DOHH2 (cell line): ENCODE measurements around the gene USP40.

ENCODE experiments used
- H3F3A ChIP-seq: fragments of 200-600 bp; sonication (generic), shearing (Covaris generic); 2 replicates; pipeline ENCODE4 v1.6.0; 2016; ENCODE audit warnings: antibody characterized with exemption, mild to moderate bottlenecking; ENCODE audit not compliant: control insufficient read depth, insufficient read depth
- H3K27ac ChIP-seq: fragments of 200-600 bp; sonication (generic); 2 replicates; pipeline ENCODE4 v1.5.1; 2014; ENCODE audit warnings: low read depth, mild to moderate bottlenecking, low read length, moderate library complexity
- H3K27me3 ChIP-seq: fragments of 200-600 bp; sonication (generic); 2 replicates; pipeline ENCODE4 v1.6.1; 2014; ENCODE audit warnings: mild to moderate bottlenecking, low read length, mixed read lengths; ENCODE audit not compliant: control insufficient read depth
- H3K36me3 ChIP-seq: fragments of 200-600 bp; sonication (generic); 2 replicates; pipeline ENCODE4 v1.6.1; 2014; ENCODE audit warnings: mild to moderate bottlenecking, low read length, moderate library complexity, mixed read lengths; ENCODE audit not compliant: control insufficient read depth
- H3K4me1 ChIP-seq: fragments of 200-600 bp; sonication (generic); 2 replicates; pipeline ENCODE4 v1.6.1; 2014; ENCODE audit warnings: mild to moderate bottlenecking, low read length, mixed read lengths; ENCODE audit not compliant: control insufficient read depth
- H3K4me2 ChIP-seq: fragments of 200-600 bp; sonication (generic); 2 replicates; pipeline ENCODE4 v1.6.0; 2014; ENCODE audit warnings: mild to moderate bottlenecking, low read length, moderate library complexity
- H3K4me3 ChIP-seq: fragments of 200-600 bp; sonication (generic); 2 replicates; pipeline ENCODE4 v1.5.1; 2014; ENCODE audit warnings: mild to moderate bottlenecking, low read length, mixed read lengths
- H3K79me2 ChIP-seq: fragments of 200-600 bp; sonication (generic); 2 replicates; pipeline ENCODE4 v1.6.1; 2014; ENCODE audit warnings: mild to moderate bottlenecking, low read length, mixed read lengths; ENCODE audit not compliant: control insufficient read depth
- H3K9me2 ChIP-seq: fragments of 200-600 bp; sonication (generic); replicated peaks from 2 replicates; pipeline ENCODE4 v1.6.1; 2014; ENCODE audit warnings: mild to moderate bottlenecking, low read length, mixed read lengths; ENCODE audit not compliant: control insufficient read depth
- H3K9me3 ChIP-seq: fragments of 200-600 bp; sonication (generic); 2 replicates; pipeline ENCODE4 v1.6.1; 2014; ENCODE audit warnings: antibody characterized with exemption, low read length, mixed read lengths; ENCODE audit not compliant: control insufficient read depth, insufficient read depth
- H4K20me1 ChIP-seq: fragments of 200-600 bp; sonication (generic); 2 replicates; pipeline ENCODE4 v1.6.0; 2014; ENCODE audit warnings: low read depth, mild to moderate bottlenecking, antibody characterized with exemption, low read length, moderate library complexity; ENCODE audit not compliant: control insufficient read depth, insufficient read depth
- EZH2phosphoT487 ChIP-seq: fragments of 200-600 bp; sonication (generic); IDR thresholded peaks from 2 replicates; pipeline ENCODE4 v1.6.1; 2017; ENCODE audit warnings: borderline replicate concordance, mild to moderate bottlenecking, antibody characterized with exemption, low read length, moderate library complexity, mixed read lengths
- TF ChIP-seq, protein P1 (sequence below): fragments of 200-600 bp; sonication (generic); IDR thresholded peaks from one replicate; pipeline ENCODE4 v1.5.1; 2014; ENCODE audit warnings: antibody characterized with exemption, mild to moderate bottlenecking, low read depth, low read length; ENCODE audit not compliant: poor library complexity, severe bottlenecking

The USP40 gene

GRCh38 chr2:233485726-233486125 lies 80.9 kb downstream of the USP40 start:
- Histone ChIP-seq H3K27me3 (no peaks in the 10 kb centered on the region), H3K4me2 (no peak overlapping the region), H3K9me3 (no peaks in the 10 kb centered on the region), H3K79me2 (no peaks in the 10 kb centered on the region), H4K20me1 (no peaks in the 10 kb centered on the region), H3K9me2 (no peaks in the 10 kb centered on the region), H3F3A (no peaks in the 10 kb centered on the region), H3K36me3 (no peaks in the 10 kb centered on the region), H3K27ac (no peak overlapping the region), H3K4me3 (no peak overlapping the region), H3K4me1 (no peaks in the 10 kb centered on the region)
- TF ChIP-seq EZH2phosphoT487 = no peak
- TF ChIP-seq, protein P1, sequence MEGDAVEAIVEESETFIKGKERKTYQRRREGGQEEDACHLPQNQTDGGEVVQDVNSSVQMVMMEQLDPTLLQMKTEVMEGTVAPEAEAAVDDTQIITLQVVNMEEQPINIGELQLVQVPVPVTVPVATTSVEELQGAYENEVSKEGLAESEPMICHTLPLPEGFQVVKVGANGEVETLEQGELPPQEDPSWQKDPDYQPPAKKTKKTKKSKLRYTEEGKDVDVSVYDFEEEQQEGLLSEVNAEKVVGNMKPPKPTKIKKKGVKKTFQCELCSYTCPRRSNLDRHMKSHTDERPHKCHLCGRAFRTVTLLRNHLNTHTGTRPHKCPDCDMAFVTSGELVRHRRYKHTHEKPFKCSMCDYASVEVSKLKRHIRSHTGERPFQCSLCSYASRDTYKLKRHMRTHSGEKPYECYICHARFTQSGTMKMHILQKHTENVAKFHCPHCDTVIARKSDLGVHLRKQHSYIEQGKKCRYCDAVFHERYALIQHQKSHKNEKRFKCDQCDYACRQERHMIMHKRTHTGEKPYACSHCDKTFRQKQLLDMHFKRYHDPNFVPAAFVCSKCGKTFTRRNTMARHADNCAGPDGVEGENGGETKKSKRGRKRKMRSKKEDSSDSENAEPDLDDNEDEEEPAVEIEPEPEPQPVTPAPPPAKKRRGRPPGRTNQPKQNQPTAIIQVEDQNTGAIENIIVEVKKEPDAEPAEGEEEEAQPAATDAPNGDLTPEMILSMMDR = no peak

DNA sequence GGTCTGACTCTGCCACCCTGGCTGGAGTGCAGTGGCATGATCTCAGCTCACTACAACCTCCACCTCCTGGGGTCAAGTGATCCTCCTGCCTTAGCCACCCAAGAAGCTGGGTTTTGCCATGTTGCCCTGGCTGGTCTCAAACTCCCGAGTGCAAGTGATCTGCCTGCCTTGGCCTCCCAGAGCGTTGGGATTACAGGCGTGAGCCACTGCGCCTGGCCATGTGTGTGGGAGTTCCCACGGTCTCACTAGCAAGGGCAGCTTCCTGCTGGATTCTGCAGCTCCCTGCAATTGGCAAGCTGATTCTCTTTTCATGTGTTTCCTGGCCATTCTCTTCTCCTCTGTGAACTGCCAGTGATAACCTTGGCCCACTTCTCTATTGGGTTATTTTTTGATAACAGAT lies 84.0 kb downstream of the USP40 start:
- no peaks in the 10 kb centered on the region for H3K36me3 ChIP-seq
- no peaks in the 10 kb centered on the region for H3K4me1 ChIP-seq
- no peak overlapping the region for H3K4me3 ChIP-seq
- H3K27me3 ChIP-seq = no peaks in the 10 kb centered on the region
- H3K79me2 ChIP-seq = no peaks in the 10 kb centered on the region
- H3F3A ChIP-seq = no peaks in the 10 kb centered on the region
- no peak for TF ChIP-seq EZH2phosphoT487
- TF ChIP-seq, protein P1 = no peak
- H3K9me2 ChIP-seq = no peaks in the 10 kb centered on the region
- H4K20me1 ChIP-seq = no peaks in the 10 kb centered on the region
- H3K27ac ChIP-seq = no peak overlapping the region
- no peak overlapping the region for H3K4me2 ChIP-seq
- H3K9me3 ChIP-seq = no peaks in the 10 kb centered on the region

DNA sequence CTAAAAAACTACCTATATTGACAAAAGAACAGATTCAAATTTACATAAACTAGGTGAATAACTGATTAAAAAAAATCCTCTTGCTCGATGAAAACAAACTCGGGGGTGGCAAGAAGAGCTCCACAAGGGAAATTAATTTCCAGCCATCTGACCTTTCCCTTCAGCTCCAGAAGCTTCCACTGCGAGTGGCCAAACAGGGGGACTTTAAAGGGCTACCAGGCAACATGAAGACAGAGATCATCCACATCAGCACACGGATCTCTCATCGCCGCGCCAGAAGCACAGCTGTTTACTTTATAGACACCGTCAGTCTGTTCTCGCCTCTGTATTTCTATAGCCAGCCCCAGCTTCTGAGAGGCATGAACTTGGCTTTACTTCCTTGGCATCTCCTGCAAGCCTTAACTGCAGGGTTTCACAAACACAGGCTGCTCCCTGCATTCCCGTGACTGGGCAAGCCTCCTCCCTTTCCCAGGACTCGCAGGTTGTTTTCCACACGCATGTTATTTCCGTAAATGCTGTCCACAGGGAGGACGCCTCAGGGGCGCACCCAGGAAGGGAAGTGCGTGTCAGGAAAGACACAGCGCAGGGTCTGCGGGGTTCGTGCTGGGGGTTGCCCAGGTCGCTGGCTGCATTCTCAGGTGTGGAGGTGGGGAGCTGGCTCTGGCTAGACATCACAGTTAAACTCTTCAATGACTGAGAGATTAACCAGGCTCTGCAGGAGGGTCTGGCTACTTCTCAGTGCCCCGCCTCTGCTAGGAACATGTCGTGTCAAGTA lies 85.0 kb downstream of the USP40 start:
- TF ChIP-seq, protein P1 = no peak
- TF ChIP-seq EZH2phosphoT487 = no peak
- no peaks in the 10 kb centered on the region for H3K79me2 ChIP-seq
- no peak overlapping the region for H3K27ac ChIP-seq
- H3K4me3 ChIP-seq = no peak overlapping the region
- no peaks in the 10 kb centered on the region for H3K9me2 ChIP-seq
- no peaks in the 10 kb centered on the region for H3K27me3 ChIP-seq
- no peaks in the 10 kb centered on the region for H3K36me3 ChIP-seq
- H3K4me1 ChIP-seq = no peaks in the 10 kb centered on the region
- H3K4me2 ChIP-seq = no peak overlapping the region
- no peaks in the 10 kb centered on the region for H3F3A ChIP-seq
- H3K9me3 ChIP-seq = no peaks in the 10 kb centered on the region
- H4K20me1 ChIP-seq = no peaks in the 10 kb centered on the region
